ENCODE measurements around the gene SIM2.

SIM2 gene

DNA sequence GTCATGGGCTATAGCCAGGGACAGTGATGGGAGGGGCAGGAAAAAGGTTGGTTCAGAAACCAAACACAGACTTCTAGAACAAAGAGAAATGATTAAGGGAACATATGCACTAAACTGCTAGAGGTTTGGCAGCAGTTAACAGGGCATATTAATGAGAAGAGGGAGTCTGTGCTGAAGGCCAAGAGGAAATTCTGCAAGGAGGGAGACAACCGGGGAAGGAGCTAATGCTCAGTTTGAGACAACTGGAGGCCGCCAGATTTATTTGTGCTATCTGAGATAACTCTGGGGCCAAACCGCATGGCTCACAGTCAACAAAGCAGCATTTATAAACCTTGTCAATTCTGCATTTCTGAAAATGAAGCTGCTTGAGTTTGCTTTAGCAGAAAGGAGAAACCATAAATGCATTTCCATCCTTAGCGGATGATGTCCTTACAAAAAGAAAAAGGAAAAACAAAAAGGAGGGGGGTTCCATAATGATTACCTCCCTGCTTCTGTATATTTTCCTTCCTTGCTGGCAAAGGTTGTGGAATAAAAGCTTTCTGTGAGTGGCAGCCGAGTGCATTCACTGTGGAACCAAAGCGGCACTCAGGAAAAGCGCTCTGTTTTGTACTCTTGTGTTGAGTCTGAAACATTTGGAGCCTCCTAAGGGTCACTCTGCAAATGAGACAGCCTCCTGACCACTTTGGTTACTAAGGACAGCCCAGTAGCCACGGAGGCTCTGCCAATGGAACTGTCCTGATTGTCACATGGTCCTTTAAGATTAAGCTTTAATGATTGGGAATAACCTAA is 70.3 kb downstream of the SIM2 start:
- DNase-seq, result no peak

DNA sequence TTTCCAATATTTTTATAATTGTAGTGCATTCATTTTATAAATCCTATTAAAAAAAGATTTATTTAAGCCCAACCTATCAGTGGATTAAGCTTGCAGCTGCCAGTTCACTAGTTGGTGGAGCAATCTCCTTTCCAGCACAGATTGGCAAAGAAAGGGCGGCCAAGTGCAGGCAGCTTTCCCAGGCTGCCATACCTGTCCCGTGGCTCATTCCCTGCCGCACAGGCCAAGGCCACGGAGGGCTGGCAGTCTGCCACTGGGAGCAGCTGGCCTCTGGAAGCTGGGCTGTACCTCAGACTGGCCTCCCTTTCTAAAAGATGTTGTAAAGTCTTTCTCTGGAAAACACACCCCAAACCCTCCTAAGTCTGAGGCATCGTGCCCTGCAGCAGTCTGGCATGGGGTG is 74.2 kb downstream of the SIM2 start:
- DNase-seq, result no peak

DNA sequence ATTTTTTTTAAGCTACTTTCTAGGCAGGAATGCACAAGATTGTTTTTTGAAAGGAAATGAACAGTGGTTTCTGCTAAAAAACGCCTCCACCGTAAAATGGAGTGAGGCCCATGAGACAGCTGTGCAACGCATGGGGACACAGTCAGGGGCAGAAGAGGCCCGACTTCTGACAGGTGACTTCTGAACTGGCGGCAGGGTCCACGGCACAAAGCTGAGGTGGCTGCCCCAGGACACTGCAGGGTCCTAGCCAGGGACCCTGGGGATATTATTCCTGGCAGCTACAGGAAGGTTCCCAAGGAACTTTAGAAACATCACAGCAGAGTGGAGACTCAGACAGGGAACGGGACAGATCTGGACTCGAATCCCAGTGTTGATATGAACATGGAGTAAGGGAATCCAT is 75.1 kb downstream of the SIM2 start:
- DNase-seq, result no peak

DNA sequence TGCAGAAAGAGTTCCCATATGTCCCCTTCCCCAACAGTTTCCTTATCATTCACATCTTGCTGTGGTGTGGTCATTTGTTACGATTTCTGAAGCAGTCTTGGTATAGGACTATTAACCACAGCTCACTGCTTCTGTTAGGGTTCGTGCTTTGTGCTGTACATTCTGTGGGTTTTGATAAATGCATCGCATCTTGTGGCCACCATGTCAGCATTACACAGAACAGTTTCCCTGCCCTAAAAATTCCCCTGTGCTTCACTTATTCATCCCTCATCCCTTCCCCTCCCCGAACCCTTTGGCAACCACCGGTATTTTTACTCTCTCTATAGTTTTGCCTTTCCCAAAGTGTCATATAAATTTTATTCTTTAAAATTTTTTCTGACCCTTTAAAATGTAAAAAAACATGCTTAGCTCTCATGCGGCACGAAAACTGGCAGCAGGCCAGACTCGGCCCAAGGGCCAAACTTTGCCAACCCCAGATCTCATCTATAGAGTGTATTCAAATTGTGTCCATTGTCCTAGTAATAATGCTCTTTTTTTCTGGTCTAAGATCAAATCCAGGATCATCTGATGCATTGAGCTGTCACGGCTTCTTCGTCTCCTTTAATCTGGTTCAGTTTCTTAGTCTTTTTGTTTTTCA is 78.2 kb downstream of the SIM2 start:
- no peak for DNase-seq

DNA sequence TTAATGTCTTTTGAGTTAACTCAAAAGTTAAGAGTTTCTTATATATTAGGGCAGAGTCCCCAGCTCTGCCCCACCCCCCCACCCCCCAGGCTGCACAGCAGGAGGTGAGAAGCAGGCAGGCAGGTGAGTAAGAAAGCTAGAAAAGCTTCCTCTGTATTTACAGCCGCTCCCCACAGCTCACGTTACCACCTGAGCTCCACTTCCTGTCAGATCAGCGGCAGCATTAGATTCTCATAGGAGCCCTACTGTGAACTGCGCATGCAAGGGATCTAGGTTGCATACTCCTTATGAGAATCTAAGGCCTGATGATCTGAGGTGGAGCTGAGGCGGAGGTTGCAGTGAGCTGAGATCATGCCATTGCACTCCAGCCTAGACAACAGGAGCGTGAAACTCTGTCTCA is 81.9 kb downstream of the SIM2 start:
- DNase-seq, result no peak

DNA sequence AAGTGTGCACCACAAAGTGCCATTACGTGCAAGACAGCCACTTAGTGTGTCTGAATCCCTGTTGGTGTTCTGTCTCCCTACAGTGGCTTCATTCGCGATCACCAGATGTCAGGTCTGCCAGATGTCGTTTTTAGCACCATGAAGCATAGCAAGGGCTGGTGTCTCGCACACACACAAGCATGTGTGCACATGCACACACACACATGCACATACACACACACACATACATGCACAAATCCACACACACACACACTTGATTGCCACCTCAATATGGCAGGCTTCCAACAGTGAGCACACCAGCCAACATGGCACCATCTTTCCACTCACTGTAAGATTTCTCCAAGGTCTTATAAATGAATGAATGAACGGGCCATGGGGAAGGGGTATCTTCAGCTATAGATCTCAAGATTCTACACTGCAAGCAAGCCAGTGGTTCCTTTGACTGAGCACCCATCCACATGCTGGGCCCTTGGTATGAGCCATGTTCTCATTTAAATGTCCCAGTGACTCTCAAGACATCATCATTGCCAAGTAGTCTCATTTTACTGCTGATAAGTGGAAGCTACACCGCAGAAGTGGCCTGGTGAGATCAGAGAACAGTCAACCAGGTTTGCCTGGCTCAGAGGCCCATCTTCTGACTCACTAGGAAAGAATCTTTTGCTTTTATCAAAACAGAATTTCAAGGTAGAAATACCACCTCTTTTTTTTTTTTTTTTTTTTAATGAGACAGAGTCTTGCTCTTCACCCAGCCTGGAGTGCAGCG is 84.9 kb downstream of the SIM2 start:
- DNase-seq, result no peak

DNA sequence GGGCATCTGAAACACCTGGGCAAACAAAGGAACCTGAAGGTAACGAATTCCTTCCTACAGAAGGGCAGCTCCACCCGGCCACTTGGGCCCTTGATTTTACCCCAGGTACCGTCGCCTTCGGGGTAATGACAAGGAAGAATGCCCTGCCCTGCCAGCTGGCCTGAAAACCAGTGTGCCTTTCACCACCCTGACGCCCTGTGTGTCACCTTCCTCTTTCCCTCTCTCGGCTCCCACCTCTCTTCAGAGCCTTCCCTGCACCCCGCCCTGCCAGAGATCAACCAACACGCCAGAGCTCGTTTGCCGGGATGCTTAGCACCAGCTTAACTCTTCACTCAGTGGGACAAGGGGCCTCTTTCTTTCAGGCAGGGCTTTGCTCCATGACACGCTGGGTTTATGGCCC is 86.0 kb downstream of the SIM2 start:
- no peak for DNase-seq

DNA sequence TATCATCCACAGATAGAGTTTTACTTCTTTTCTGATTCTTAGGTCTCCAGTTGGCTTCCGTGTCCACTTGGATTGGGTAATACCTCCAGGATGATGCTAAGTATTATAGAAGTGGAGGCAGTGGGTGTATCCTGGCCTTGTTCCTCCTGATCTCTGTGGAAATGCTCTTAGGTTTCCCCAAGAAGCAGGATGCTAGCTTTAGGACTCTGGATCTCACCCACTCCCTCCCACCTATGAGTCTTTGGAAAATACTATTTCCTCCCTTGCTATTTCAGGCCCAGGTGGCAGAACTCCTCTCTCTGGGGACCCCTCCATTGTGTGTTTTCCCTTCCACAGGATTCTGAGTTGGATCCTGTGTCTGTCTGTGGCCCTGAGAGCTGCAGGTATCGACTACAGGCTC is 86.7 kb downstream of the SIM2 start:
- DNase-seq, result no peak

DNA sequence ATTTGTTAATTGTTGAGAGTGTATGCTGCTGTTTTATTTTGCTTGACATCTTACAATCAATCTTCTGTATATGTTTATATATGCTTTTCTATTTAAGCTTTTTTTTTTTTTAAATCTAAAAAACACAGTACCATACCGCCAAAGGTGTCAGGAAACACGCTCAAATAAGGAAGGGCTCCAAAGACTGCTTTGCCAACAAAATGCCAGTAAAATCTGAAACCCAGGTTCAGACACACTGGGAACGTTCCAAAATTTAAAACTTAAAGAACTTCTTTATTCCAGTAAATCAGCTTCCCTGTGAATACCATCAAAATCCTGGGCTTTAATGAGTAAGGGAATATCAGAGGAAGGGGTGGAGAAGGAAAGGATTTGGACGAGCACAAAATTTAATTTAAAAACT is 87.3 kb downstream of the SIM2 start:
- no peak for DNase-seq

DNA sequence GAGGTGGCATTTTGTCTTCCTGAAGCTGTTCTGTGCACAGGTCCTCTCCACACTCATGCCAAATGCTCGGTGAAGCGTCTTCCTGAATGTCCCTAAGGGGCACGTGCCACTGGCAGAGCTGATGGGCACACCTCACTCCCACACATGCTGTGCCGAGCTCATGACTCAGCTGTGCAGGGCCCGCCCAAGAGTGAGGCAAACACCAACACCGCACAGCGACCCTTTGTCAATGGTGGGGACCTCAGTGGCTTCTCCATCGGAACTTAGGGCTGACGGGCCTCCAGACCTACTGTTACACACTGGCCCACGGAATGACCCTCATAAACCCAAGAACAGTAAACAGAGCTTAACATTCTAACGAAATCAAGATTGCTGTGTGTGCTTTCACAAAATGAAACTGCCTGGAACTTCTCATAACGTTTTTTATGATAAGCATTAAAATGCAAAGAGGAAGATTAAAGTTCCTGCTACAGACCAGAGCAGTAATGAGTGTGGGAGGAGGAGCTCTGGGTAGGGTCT is 89.3 kb downstream of the SIM2 start:
- DNase-seq, result no peak

DNA sequence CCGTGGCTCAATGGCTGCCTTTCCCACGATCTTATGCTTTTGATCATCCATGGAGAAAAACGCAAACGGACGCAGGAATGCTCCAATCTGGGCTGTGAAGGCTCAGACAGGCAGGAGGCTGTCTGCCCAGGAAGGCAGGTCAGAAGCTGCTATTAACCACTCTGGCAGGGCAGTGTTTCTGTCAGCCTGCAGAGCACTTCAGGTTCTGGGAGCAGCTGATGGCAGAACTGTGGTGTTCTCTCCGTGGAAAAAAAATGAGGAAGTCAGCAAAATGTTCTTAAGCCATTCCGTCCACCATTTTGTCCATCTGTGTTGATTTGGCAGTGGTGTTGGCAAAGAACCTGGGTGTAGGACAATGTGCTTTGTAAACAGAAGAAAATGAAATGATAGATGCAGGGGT is 91.7 kb downstream of the SIM2 start:
- no peak for DNase-seq

DNA sequence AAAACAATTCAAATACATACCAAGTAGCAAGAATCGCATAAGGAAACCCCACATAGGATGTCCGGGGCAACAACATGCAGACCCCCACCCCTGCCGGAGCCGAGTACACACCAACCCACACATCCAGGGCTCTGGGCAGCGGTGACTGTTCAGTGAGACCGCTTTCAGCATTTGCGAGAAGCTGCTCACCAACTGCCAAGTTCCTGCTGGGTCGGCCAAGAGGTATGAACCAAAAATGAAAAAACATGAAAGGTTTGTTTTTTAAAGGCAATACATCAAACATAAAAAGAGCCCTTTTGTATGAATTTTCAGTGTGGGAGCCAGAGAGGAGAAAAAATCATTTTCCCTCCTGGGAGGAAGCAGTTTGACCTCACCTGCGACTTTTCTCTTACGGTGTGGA is 92.3 kb downstream of the SIM2 start:
- no peak for DNase-seq

DNA sequence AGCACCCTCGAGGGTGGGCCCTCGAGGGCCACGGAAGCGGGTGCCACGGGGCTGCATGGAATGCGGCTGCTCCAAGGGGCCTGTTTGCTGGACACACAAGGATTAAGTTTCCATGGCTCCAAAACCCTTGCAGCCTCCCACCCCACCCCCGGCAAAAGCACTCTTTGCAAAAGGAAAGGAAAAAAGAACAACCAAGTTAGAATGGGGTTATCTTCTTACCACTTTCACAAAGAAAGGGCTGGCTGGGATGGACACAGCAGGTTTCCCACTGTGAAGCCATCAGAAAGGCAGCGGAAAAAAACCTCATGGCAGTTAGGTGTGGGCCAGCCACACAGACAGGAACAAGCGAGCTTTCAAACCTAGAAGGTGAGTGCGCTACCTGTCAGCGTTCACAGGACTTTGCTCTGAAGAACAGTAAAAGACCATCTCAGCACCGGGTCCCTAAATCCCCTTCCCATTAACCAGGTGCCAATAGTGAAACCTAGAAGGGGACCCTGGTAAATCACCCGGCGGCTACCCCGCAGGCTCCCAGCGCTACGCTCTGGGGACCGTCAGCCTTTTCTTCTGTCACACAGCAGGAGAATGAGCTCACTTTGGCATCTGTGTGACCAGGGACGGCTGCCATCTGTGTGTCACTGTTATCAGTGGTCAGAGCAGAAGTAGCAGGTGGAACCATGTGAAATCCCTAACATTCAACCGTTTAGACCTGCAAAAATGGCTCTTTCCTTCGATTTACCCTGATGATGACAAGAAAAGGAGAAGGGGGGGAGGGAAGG is 93.0 kb downstream of the SIM2 start:
- DNase-seq, result no peak

DNA sequence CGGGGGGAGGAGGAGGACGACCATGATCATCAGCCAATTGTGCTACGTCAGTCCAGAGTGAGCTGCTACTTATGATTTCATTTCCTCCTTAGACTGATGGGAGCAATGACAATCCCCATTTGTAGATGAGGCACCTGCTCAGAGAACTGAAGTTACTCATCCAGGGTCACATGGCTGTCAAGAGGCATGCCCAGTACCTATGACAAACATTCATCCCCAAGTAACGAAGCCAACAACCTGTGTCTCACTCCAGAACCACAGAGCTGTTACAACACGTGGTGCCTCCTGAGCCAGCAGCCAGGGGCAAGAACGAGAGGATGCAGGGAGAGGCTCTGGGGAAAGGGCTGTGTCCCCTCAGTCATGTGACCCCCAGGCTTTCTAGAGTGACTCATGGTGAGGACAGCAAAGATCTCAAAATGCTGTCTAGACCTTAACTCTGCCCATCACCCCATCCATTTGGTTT is 93.6 kb downstream of the SIM2 start:
- no peak for DNase-seq

DNA sequence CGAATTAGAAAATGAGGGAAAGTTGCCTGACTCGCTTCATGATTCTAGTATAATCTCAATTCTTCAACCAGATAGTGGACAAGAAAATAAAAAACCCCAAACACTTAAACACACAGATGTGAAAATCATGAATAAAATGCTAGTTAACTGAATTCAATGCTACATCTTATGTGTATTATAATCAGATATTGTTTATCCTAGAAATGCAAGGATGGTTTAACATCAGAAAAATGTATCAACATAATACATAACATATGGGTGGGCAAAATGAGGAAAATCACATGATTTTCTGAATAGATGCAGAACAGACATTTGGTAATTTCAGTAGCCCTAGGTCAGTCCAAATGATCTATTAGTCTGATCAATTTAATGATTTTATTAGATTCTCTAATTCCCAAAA is 97.2 kb downstream of the SIM2 start:
- DNase-seq, result no peak

DNA sequence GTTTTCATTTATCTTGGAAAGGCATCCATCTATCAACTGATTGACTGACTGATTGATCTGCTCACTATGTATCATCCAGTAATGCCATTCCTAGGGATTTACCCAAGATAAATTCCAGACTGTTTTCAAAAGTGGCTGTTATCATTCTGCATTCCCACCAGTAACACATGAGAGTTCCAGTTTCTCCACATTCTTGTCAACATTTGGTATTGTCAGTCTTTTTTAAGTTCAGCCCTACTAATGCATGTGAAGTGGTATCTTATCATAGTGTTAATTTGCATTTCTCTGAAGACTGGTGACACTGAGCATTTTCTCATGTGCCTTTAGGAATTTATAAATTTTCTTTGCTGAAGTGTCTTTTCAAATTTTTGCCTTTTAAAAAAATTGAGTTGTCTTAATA is 99.6 kb downstream of the SIM2 start:
- no peak for DNase-seq
